Esophagus squamous epithelium (tissue), 5 donors: ENCODE measurements around the gene RFTN1. TPM values are rescaled to one million over a fixed set of nuclear protein-coding genes. Genes with fewer than 3 reads are reported as not detected.
A peak's percentile ranks its signal among the peaks of the same experiment; 100 is the strongest.

ENCODE experiments used
- DNase-seq: peaks from one replicate; lab custom pipeline; 2025; lab: John Stamatoyannopoulos, UW
- H3K27ac ChIP-seq, 4 donors: fragments of 200-600 bp; sonication (generic); one replicate each; pipeline ENCODE4 v1.5.1; 2016 to 2019; ENCODE audit warnings: mild to moderate bottlenecking in 1 of 4
- H3K27me3 ChIP-seq, 4 donors: fragments of 200-600 bp; sonication (generic); 1 replicate in 3 of 4; 2 replicates in 1 of 4; pipeline versions ENCODE4 v1.5.1 to v1.6.0; 2017 to 2021; ENCODE audit warnings: antibody characterized with exemption in 1 of 4
- H3K36me3 ChIP-seq, 3 donors: fragments of 200-600 bp; sonication (generic); one replicate each; pipeline ENCODE4 v1.5.1; 2016 to 2019
- H3K4me1 ChIP-seq, 3 donors: fragments of 200-600 bp; sonication (generic); one replicate each; pipeline ENCODE4 v1.5.1; 2017 to 2019
- H3K4me3 ChIP-seq, 4 donors: fragments of 200-600 bp; sonication (generic); 1 replicate in 3 of 4; 2 replicates in 1 of 4; pipeline ENCODE4 v1.5.1; 2016 to 2019; ENCODE audit warnings: mild to moderate bottlenecking in 2 of 4, moderate library complexity in 1 of 4
- H3K9me3 ChIP-seq, 3 donors: fragments of 200-600 bp; sonication (generic); one replicate each; pipeline ENCODE4 v1.5.1; 2016 to 2019
- POLR2A ChIP-seq, 4 donors: fragments of 450-650 bp; IDR thresholded peaks; one replicate each; pipeline ENCODE4 v1.6.1; 2017; ENCODE audit warnings: antibody characterized with exemption in 4 of 4, mild to moderate bottlenecking in 4 of 4, moderate library complexity in 3 of 4
- WGBS, 2 donors: methylation state at CpG; one replicate each; pipeline ENCODE4 v1.1.5; 2018; 5-methylcytosine and 5-hydroxymethylcytosine counted together
- intact Hi-C: fragments of 100-400 bp; cut with DNase I; formaldehyde crosslinking; loops from one replicate; pipeline ENCODE4 v1.15.0; 2022
- total RNA-seq, 4 donors: library from RNA; depleted of rRNA; stranded (reverse); fragments of >200 nt; gene quantifications; one replicate each; pipeline ENCODE4 v1.1.0, GENCODE V29; 2016
- TF ChIP-seq, protein P1 (sequence below), 6 experiments: fragments of 450-650 bp in 4 of 6; fragments of 200-600 bp in 2 of 6; sonication (generic) in 2 of 6; IDR thresholded peaks; one replicate each; pipeline ENCODE4 v1.5.1; 2016 to 2019; ENCODE audit warnings: antibody characterized with exemption in 6 of 6, mild to moderate bottlenecking in 4 of 6, moderate library complexity in 4 of 6
- donor health status: DM: yes; HTN: yes; CAD: no.

RFTN1 gene
- total RNA-seq, 4 donors from 2014 or later = 5.0 to 22.7 (median 12.4) TPM

- DNase-seq = no peak
- 72 to 77% methylated on average over 4 of the region's 4 CpGs for WGBS, 2 donors
- H3K36me3 ChIP-seq = no peaks in the 10 kb centered on the region
- H3K9me3 ChIP-seq = no peaks in the 10 kb centered on the region
- TF ChIP-seq, protein P1, sequence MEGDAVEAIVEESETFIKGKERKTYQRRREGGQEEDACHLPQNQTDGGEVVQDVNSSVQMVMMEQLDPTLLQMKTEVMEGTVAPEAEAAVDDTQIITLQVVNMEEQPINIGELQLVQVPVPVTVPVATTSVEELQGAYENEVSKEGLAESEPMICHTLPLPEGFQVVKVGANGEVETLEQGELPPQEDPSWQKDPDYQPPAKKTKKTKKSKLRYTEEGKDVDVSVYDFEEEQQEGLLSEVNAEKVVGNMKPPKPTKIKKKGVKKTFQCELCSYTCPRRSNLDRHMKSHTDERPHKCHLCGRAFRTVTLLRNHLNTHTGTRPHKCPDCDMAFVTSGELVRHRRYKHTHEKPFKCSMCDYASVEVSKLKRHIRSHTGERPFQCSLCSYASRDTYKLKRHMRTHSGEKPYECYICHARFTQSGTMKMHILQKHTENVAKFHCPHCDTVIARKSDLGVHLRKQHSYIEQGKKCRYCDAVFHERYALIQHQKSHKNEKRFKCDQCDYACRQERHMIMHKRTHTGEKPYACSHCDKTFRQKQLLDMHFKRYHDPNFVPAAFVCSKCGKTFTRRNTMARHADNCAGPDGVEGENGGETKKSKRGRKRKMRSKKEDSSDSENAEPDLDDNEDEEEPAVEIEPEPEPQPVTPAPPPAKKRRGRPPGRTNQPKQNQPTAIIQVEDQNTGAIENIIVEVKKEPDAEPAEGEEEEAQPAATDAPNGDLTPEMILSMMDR (IDR thresholded peaks at IDR 0.05) = no peak
- TF ChIP-seq POLR2A (IDR thresholded peaks at IDR 0.05) = no peak
- no peak overlapping the region for H3K4me3 ChIP-seq
- H3K27me3 ChIP-seq = no peaks in the 10 kb centered on the region
- H3K27ac ChIP-seq = no peak overlapping the region
- H3K4me1 ChIP-seq = peaks cover 0 to 12% (median 6%) of the 10 kb centered on the region in 3 donors
- intact Hi-C loops = loop anchor here (5.0 kb wide), 1 partner anchor 264 kb away; no protein-coding TSS in a partner anchor
These were observed 38.0 kb upstream of the RFTN1 start for GRCh38 chr3:16551342-16551976.

GRCh38 chr3:16550676-16551341 is 37.3 kb upstream of the RFTN1 start:
- Histone ChIP-seq H3K36me3 (no peaks in the 10 kb centered on the region), H3K27ac (peak overlapping the region in 1 of 4 donors; percentile 48), H3K9me3 (no peaks in the 10 kb centered on the region), H3K4me3 (peak overlapping the region in 2 of 4 donors; percentile 4 to 22), H3K27me3 (no peaks in the 10 kb centered on the region), H3K4me1 (peaks cover 0 to 12% (median 6%) of the 10 kb centered on the region in 3 donors)
- DNase-seq = peak; percentile 1
- WGBS, 2 donors = 9 to 12% methylated on average over 7 of the region's 7 CpGs
- TF ChIP-seq POLR2A (IDR thresholded peaks at IDR 0.05) = no peak
- TF ChIP-seq, protein P1 (IDR thresholded peaks at IDR 0.05) = peak; percentile 75 to 91 (median 78)
- intact Hi-C loops = loop anchor here (5.0 kb wide), 1 partner anchor 264 kb away; no protein-coding TSS in a partner anchor

- TF ChIP-seq, protein P1 (IDR thresholded peaks at IDR 0.05) = no peak
- TF ChIP-seq POLR2A (IDR thresholded peaks at IDR 0.05) = no peak
- H3K27me3 ChIP-seq = no peaks in the 10 kb centered on the region
- H3K9me3 ChIP-seq = no peaks in the 10 kb centered on the region
- peak overlapping the region in 1 of 4 donors; percentile 48 for H3K27ac ChIP-seq
- no peak for DNase-seq
- H3K4me1 ChIP-seq = peaks cover 0 to 12% (median 6%) of the 10 kb centered on the region in 3 donors
- H3K4me3 ChIP-seq = peak overlapping the region in 2 of 4 donors; percentile 4 to 22
- 8 to 12% methylated on average over 4 of the region's 4 CpGs for WGBS, 2 donors
- no peaks in the 10 kb centered on the region for H3K36me3 ChIP-seq
- intact Hi-C loops = loop anchor here (5.0 kb wide), 1 partner anchor 263 kb away; no protein-coding TSS in a partner anchor
These were observed 36.8 kb upstream of the RFTN1 start for GRCh38 chr3:16550305-16550675.

DNA sequence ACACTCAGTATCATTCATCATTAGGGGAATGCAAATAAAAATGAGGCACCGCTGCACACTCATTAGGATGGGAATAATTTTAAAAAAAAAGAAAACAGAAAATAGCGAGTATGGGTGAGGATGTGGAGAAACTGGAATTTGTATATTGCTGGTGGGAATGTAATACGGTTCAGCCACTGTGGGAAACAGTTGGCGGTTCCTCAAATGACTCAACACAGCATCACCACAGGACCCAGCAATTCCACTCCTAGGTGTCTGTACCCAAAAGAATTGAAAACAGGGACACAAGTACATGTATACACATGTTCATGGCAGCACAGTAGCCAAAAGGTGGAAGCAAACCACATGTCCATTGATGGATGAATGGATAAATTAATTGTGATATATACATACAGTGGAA is 35.2 kb upstream of the RFTN1 start:
- no peak for DNase-seq
- 42 to 55% methylated on average over 4 of the region's 4 CpGs for WGBS, 2 donors
- intact Hi-C loops = no loop called here

More for the DNA sequence above, 35.2 kb upstream of the RFTN1 start:
- TF ChIP-seq, protein P1 (IDR thresholded peaks at IDR 0.05) = no peak
- no peak for TF ChIP-seq POLR2A (IDR thresholded peaks at IDR 0.05)
- Histone ChIP-seq H3K27ac (no peak overlapping the region), H3K4me3 (no peak overlapping the region), H3K27me3 (no peaks in the 10 kb centered on the region), H3K4me1 (peaks cover 0 to 12% (median 6%) of the 10 kb centered on the region in 3 donors), H3K9me3 (no peaks in the 10 kb centered on the region), H3K36me3 (no peaks in the 10 kb centered on the region)
